Tibial nerve (tissue), 3 donors: ENCODE data around the gene LGALS12.

ENCODE experiments used
- CTCF ChIP-seq, 5 experiments: fragments of 200-600 bp in 3 of 5; fragments of 450-650 bp in 2 of 5; sonication (generic) in 3 of 5; IDR thresholded peaks; one replicate each; pipeline ENCODE4 v1.5.1; 2016 to 2019; ENCODE audit warnings: antibody characterized with exemption in 5 of 5, mild to moderate bottlenecking in 3 of 5, moderate library complexity in 2 of 5
- POLR2A ChIP-seq, 2 donors: fragments of 450-650 bp; IDR thresholded peaks; one replicate each; pipeline ENCODE4 v1.6.1; 2017; ENCODE audit warnings: antibody characterized with exemption in 2 of 2, mild to moderate bottlenecking in 2 of 2, moderate library complexity in 2 of 2

GRCh38 chr11:63560506-63561180, 54.8 kb downstream of the LGALS12 start:
- TF ChIP-seq CTCF (IDR thresholded peaks at IDR 0.05) (no peak), POLR2A (IDR thresholded peaks at IDR 0.05) (no peak)
